Effector memory CD4-positive, alpha-beta T cell (primary cell): Measurements from ENCODE around the gene CD200R1L.
A peak's percentile ranks its signal among the peaks of the same experiment; 100 is the strongest.

Source experiments
- DNase-seq, 3 donors: peaks; one replicate each; pipeline ENCODE4 v3.0.0-alpha.2; 2020
- H3K27ac ChIP-seq: 2 replicates; pipeline ENCODE4 v1.7.0; 2013; ENCODE audit warnings: mild to moderate bottlenecking, low read length, moderate library complexity; ENCODE audit not compliant: insufficient read depth, poor library complexity, severe bottlenecking
- H3K27me3 ChIP-seq: replicated peaks from 2 replicates; pipeline ENCODE4 v1.7.0; 2013; ENCODE audit warnings: mild to moderate bottlenecking, low read length; ENCODE audit not compliant: insufficient read depth, control insufficient read depth, poor library complexity, severe bottlenecking
- H3K36me3 ChIP-seq: 2 replicates; pipeline ENCODE4 v1.7.0; 2013; ENCODE audit warnings: mild to moderate bottlenecking, low read length, moderate library complexity; ENCODE audit not compliant: control insufficient read depth, insufficient read depth
- H3K4me1 ChIP-seq: 2 replicates; pipeline ENCODE4 v1.7.0; 2013; ENCODE audit warnings: low read length, mild to moderate bottlenecking; ENCODE audit not compliant: control insufficient read depth, insufficient read depth, poor library complexity, severe bottlenecking
- H3K4me3 ChIP-seq: 2 replicates; pipeline ENCODE4 v1.7.0; 2013; ENCODE audit warnings: low read length, low read depth, mild to moderate bottlenecking; ENCODE audit not compliant: insufficient read depth, poor library complexity, severe bottlenecking
- H3K9me3 ChIP-seq: 2 replicates; pipeline ENCODE4 v1.7.0; 2013; ENCODE audit warnings: mild to moderate bottlenecking, low read length, moderate library complexity; ENCODE audit not compliant: control insufficient read depth

CD200R1L gene

GRCh38 chr3:112794622-112795172 lies 52.0 kb downstream of the CD200R1L start:
- peaks cover 22% of the 10 kb centered on the region for H3K4me1 ChIP-seq
- no peaks in the 10 kb centered on the region for H3K36me3 ChIP-seq
- peak overlapping the region; percentile 30 for H3K27ac ChIP-seq
- no peak for DNase-seq
- H3K4me3 ChIP-seq = no peak overlapping the region
- H3K9me3 ChIP-seq = no peaks in the 10 kb centered on the region
- H3K27me3 ChIP-seq = no peaks in the 10 kb centered on the region

- Histone ChIP-seq H3K27me3 (no peaks in the 10 kb centered on the region), H3K9me3 (no peaks in the 10 kb centered on the region), H3K4me3 (no peak overlapping the region), H3K27ac (no peak overlapping the region), H3K4me1 (peaks cover 22% of the 10 kb centered on the region), H3K36me3 (no peaks in the 10 kb centered on the region)
- no peak for DNase-seq
Measured at GRCh38 chr3:112793326-112794081, 53.2 kb downstream of the CD200R1L start.

GRCh38 chr3:112791736-112792135 lies 54.9 kb downstream of the CD200R1L start:
- H3K27me3 ChIP-seq = no peaks in the 10 kb centered on the region

GRCh38 chr3:112789787-112790186 lies 56.9 kb downstream of the CD200R1L start:
- H3K36me3 ChIP-seq = no peaks in the 10 kb centered on the region
- H3K27ac ChIP-seq = no peak overlapping the region
- H3K4me3 ChIP-seq = no peak overlapping the region
- H3K27me3 ChIP-seq = no peaks in the 10 kb centered on the region
- no peak for DNase-seq
- H3K4me1 ChIP-seq = peaks cover 17% of the 10 kb centered on the region
- no peaks in the 10 kb centered on the region for H3K9me3 ChIP-seq

More at GRCh38 chr3:112791736-112792135, 54.9 kb downstream of the CD200R1L start:
- no peak overlapping the region for H3K4me3 ChIP-seq
- no peaks in the 10 kb centered on the region for H3K9me3 ChIP-seq
- peaks cover 22% of the 10 kb centered on the region for H3K4me1 ChIP-seq
- no peak for DNase-seq
- no peaks in the 10 kb centered on the region for H3K36me3 ChIP-seq
- no peak overlapping the region for H3K27ac ChIP-seq

GRCh38 chr3:112786881-112787579 lies 59.6 kb downstream of the CD200R1L start:
- Histone ChIP-seq H3K27me3 (no peaks in the 10 kb centered on the region), H3K27ac (no peak overlapping the region), H3K9me3 (no peaks in the 10 kb centered on the region), H3K4me1 (no peaks in the 10 kb centered on the region), H3K4me3 (no peak overlapping the region), H3K36me3 (no peaks in the 10 kb centered on the region)
- DNase-seq = no peak

GRCh38 chr3:112786002-112786590 lies 60.6 kb downstream of the CD200R1L start:
- Histone ChIP-seq H3K9me3 (no peaks in the 10 kb centered on the region), H3K27ac (no peak overlapping the region), H3K4me3 (no peak overlapping the region), H3K27me3 (no peaks in the 10 kb centered on the region), H3K4me1 (no peaks in the 10 kb centered on the region), H3K36me3 (no peaks in the 10 kb centered on the region)
- DNase-seq = no peak

GRCh38 chr3:112785321-112786001 lies 61.2 kb downstream of the CD200R1L start:
- H3K4me1 ChIP-seq = no peaks in the 10 kb centered on the region
- no peak overlapping the region for H3K27ac ChIP-seq
- no peaks in the 10 kb centered on the region for H3K36me3 ChIP-seq
- H3K9me3 ChIP-seq = no peaks in the 10 kb centered on the region
- H3K4me3 ChIP-seq = no peak overlapping the region
- no peaks in the 10 kb centered on the region for H3K27me3 ChIP-seq
- DNase-seq = no peak

GRCh38 chr3:112782491-112782890 lies 64.2 kb downstream of the CD200R1L start:
- no peak overlapping the region for H3K27ac ChIP-seq
- no peaks in the 10 kb centered on the region for H3K9me3 ChIP-seq
- no peaks in the 10 kb centered on the region for H3K36me3 ChIP-seq
- H3K4me1 ChIP-seq = no peaks in the 10 kb centered on the region
- H3K4me3 ChIP-seq = no peak overlapping the region
- H3K27me3 ChIP-seq = no peaks in the 10 kb centered on the region
- DNase-seq = no peak

- Histone ChIP-seq H3K4me1 (no peaks in the 10 kb centered on the region), H3K9me3 (no peaks in the 10 kb centered on the region), H3K36me3 (no peaks in the 10 kb centered on the region), H3K4me3 (no peak overlapping the region), H3K27me3 (no peaks in the 10 kb centered on the region), H3K27ac (no peak overlapping the region)
- DNase-seq = no peak
Measured at GRCh38 chr3:112781599-112781998, 65.1 kb downstream of the CD200R1L start.
